GM23248 (cell line): ENCODE data around the gene NDE1. TPM values are rescaled to one million over a fixed set of nuclear protein-coding genes. Genes with fewer than 3 reads are reported as not detected.

Source experiments
- DNase-seq: peaks from one replicate; pipeline ENCODE4 v3.0.0-alpha.2; 2015
- H2AFZ ChIP-seq: fragments of 200-600 bp; sonication (generic); 2 replicates; pipeline ENCODE4 v1.6.1; 2016; ENCODE audit warnings: antibody characterized with exemption
- H3F3A ChIP-seq: fragments of 200-600 bp; sonication (generic); 2 replicates; pipeline ENCODE4 v1.6.1; 2016; ENCODE audit warnings: mild to moderate bottlenecking, antibody characterized with exemption, mixed run types; ENCODE audit not compliant: insufficient read depth
- H3K27ac ChIP-seq: fragments of 200-600 bp; sonication (generic); 2 replicates; pipeline ENCODE4 v1.5.1; 2016; ENCODE audit warnings: mild to moderate bottlenecking
- H3K27me3 ChIP-seq: fragments of 200-600 bp; sonication (generic); replicated peaks from 2 replicates; pipeline ENCODE4 v1.6.1; 2016; ENCODE audit warnings: mild to moderate bottlenecking; ENCODE audit not compliant: insufficient read depth
- H3K36me3 ChIP-seq: fragments of 200-600 bp; sonication (generic); 2 replicates; pipeline ENCODE4 v1.6.1; 2016; ENCODE audit warnings: low read depth, mild to moderate bottlenecking
- H3K4me1 ChIP-seq: fragments of 200-600 bp; sonication (generic); 2 replicates; pipeline ENCODE4 v1.6.1; 2016; ENCODE audit warnings: mild to moderate bottlenecking; ENCODE audit not compliant: insufficient read depth
- H3K4me2 ChIP-seq: fragments of 200-600 bp; sonication (generic); one replicate; pipeline ENCODE4 v1.6.1; 2016; ENCODE audit warnings: mild to moderate bottlenecking; ENCODE audit not compliant: unreplicated experiment
- H3K4me3 ChIP-seq: fragments of 200-600 bp; sonication (generic); 2 replicates; pipeline ENCODE4 v1.5.1; 2016; ENCODE audit warnings: mild to moderate bottlenecking
- H3K79me2 ChIP-seq: fragments of 200-600 bp; sonication (generic); 2 replicates; pipeline ENCODE4 v1.6.1; 2016; ENCODE audit warnings: mild to moderate bottlenecking; ENCODE audit not compliant: insufficient read depth
- H3K9ac ChIP-seq: fragments of 200-600 bp; sonication (generic); 2 replicates; pipeline ENCODE4 v1.6.1; 2016; ENCODE audit warnings: mild to moderate bottlenecking
- H3K9me2 ChIP-seq: fragments of 200-600 bp; sonication (generic); 2 replicates; pipeline ENCODE4 v1.6.1; 2016; ENCODE audit warnings: mixed run types, mild to moderate bottlenecking, moderate library complexity; ENCODE audit not compliant: insufficient read depth
- H3K9me3 ChIP-seq: fragments of 200-600 bp; sonication (generic); one replicate; pipeline ENCODE4 v1.6.1; 2017; ENCODE audit warnings: low read depth
- H4K20me1 ChIP-seq: fragments of 200-600 bp; sonication (generic); 2 replicates; pipeline ENCODE4 v1.6.0; 2016; ENCODE audit not compliant: insufficient read depth
- EZH2 ChIP-seq: fragments of 200-600 bp; sonication (generic); IDR thresholded peaks from 2 replicates; pipeline ENCODE4 v1.6.1; 2018; ENCODE audit warnings: antibody characterized with exemption, mild to moderate bottlenecking; ENCODE audit not compliant: insufficient read depth, poor library complexity, severe bottlenecking
- EZH2phosphoT487 ChIP-seq: fragments of 200-600 bp; sonication (generic); IDR thresholded peaks from 2 replicates; pipeline ENCODE4 v1.6.1; 2018; ENCODE audit warnings: antibody characterized with exemption, moderate library complexity, mild to moderate bottlenecking, low read depth; ENCODE audit not compliant: insufficient read depth
- WGBS, 2 experiments: methylation state at CpG; one replicate each; pipeline ENCODE4 v1.1.6; 2015 to 2017; ENCODE audit warnings: low lambda C conversion rate in 2 of 2, low coverage in 1 of 2; ENCODE audit errors: missing lambda C conversion rate in 2 of 2; 5-methylcytosine and 5-hydroxymethylcytosine counted together
- in situ Hi-C: fragments of 300-500 bp; cut with MboI; formaldehyde crosslinking; loops from 2 replicates; pipeline ENCODE4 v1.15.0; 2020
- polyA plus RNA-seq: library from polyadenylated mRNA; unstranded; fragments of >200 nt; fragmentation: Nextera tagmentation; extraction: Ambion mirVana; gene quantifications from 2 replicates; pipeline ENCODE4 v1.2.1, GENCODE V29; 2016
- total RNA-seq: library from RNA; depleted of rRNA; stranded (reverse); fragments of >200 nt; shearing (Covaris generic); gene quantifications from 2 replicates; pipeline ENCODE4 v1.2.3, GENCODE V29; 2014

The NDE1 gene
- total and polyA plus RNA-seq, 2 experiments from 2014 or later, result 31.2 to 37.8 TPM

GRCh38 chr16:15747937-15748336 is 97.9 kb downstream of the NDE1 start:
- WGBS, 2 experiments, result 90 to 91% methylated on average over 12 to 14 of the region's 14 CpGs
- no peaks in the 10 kb centered on the region for H3F3A ChIP-seq

GRCh38 chr16:15748654-15749053 is 98.6 kb downstream of the NDE1 start:
- 67 to 72% methylated on average over 2 of the region's 2 CpGs for WGBS, 2 experiments
- Histone ChIP-seq H3K4me3 (no peak overlapping the region), H3K27me3 (no peaks in the 10 kb centered on the region), H3F3A (no peaks in the 10 kb centered on the region), H3K9me2 (no peaks in the 10 kb centered on the region), H3K4me1 (no peaks in the 10 kb centered on the region), H3K79me2 (no peaks in the 10 kb centered on the region), H2AFZ (no peak overlapping the region), H4K20me1 (no peaks in the 10 kb centered on the region), H3K36me3 (no peaks in the 10 kb centered on the region), H3K4me2 (no peak overlapping the region), H3K9ac (no peak overlapping the region), H3K27ac (no peak overlapping the region), H3K9me3 (no peaks in the 10 kb centered on the region)
- no peak for DNase-seq
- no peak for TF ChIP-seq EZH2
- no peak for TF ChIP-seq EZH2phosphoT487
- in situ Hi-C loops, result no loop called here

More at GRCh38 chr16:15747937-15748336, 97.9 kb downstream of the NDE1 start:
- Histone ChIP-seq H3K36me3 (no peaks in the 10 kb centered on the region), H3K4me3 (no peak overlapping the region), H3K4me1 (no peaks in the 10 kb centered on the region), H3K27me3 (no peaks in the 10 kb centered on the region), H3K9ac (no peak overlapping the region), H3K4me2 (no peak overlapping the region), H2AFZ (no peak overlapping the region), H4K20me1 (no peaks in the 10 kb centered on the region), H3K9me2 (no peaks in the 10 kb centered on the region), H3K9me3 (no peaks in the 10 kb centered on the region), H3K27ac (no peak overlapping the region), H3K79me2 (no peaks in the 10 kb centered on the region)
- TF ChIP-seq EZH2 (no peak), EZH2phosphoT487 (no peak)
- in situ Hi-C loops, result no loop called here
- DNase-seq, result no peak

- Histone ChIP-seq H3K4me2 (no peak overlapping the region), H3K79me2 (no peaks in the 10 kb centered on the region), H4K20me1 (no peaks in the 10 kb centered on the region), H3K9me2 (no peaks in the 10 kb centered on the region), H2AFZ (no peak overlapping the region), H3K27ac (no peak overlapping the region), H3F3A (no peaks in the 10 kb centered on the region), H3K4me3 (no peak overlapping the region), H3K27me3 (no peaks in the 10 kb centered on the region), H3K36me3 (no peaks in the 10 kb centered on the region), H3K9me3 (no peaks in the 10 kb centered on the region), H3K4me1 (no peaks in the 10 kb centered on the region), H3K9ac (no peak overlapping the region)
- DNase-seq, result no peak
- 41 to 44% methylated on average over 2 of the region's 2 CpGs for WGBS, 2 experiments
- TF ChIP-seq EZH2phosphoT487, result no peak
- TF ChIP-seq EZH2, result no peak
- in situ Hi-C loops, result no loop called here
These were observed 99.3 kb downstream of the NDE1 start for GRCh38 chr16:15749371-15749770.

GRCh38 chr16:15749985-15750384 is 99.9 kb downstream of the NDE1 start:
- Histone ChIP-seq H3K27ac (no peak overlapping the region), H3K27me3 (no peaks in the 10 kb centered on the region), H2AFZ (no peak overlapping the region), H3K4me2 (no peak overlapping the region), H3K79me2 (no peaks in the 10 kb centered on the region), H3K4me3 (no peak overlapping the region), H3K9ac (no peak overlapping the region), H4K20me1 (no peaks in the 10 kb centered on the region), H3K36me3 (no peaks in the 10 kb centered on the region), H3F3A (no peaks in the 10 kb centered on the region), H3K4me1 (no peaks in the 10 kb centered on the region), H3K9me3 (no peaks in the 10 kb centered on the region), H3K9me2 (no peaks in the 10 kb centered on the region)
- no peak for TF ChIP-seq EZH2phosphoT487
- no peak for TF ChIP-seq EZH2
- DNase-seq, result no peak
- 74 to 79% methylated on average over 5 to 18 of the region's 18 CpGs for WGBS, 2 experiments
- in situ Hi-C loops, result no loop called here

GRCh38 chr16:15751940-15752339 is 101.9 kb downstream of the NDE1 start:
- TF ChIP-seq EZH2 (no peak), EZH2phosphoT487 (no peak)
- in situ Hi-C loops, result no loop called here

More at GRCh38 chr16:15751940-15752339, 101.9 kb downstream of the NDE1 start:
- no peak overlapping the region for H3K4me3 ChIP-seq
- H2AFZ ChIP-seq, result no peak overlapping the region
- no peak overlapping the region for H3K9ac ChIP-seq
- no peaks in the 10 kb centered on the region for H4K20me1 ChIP-seq
- no peaks in the 10 kb centered on the region for H3K4me1 ChIP-seq
- H3K9me3 ChIP-seq, result no peaks in the 10 kb centered on the region
- no peaks in the 10 kb centered on the region for H3K9me2 ChIP-seq
- no peaks in the 10 kb centered on the region for H3K36me3 ChIP-seq
- H3F3A ChIP-seq, result no peaks in the 10 kb centered on the region
- WGBS, 2 experiments, result 54 to 62% methylated on average over 7 of the region's 7 CpGs
- no peak for DNase-seq
- H3K27ac ChIP-seq, result no peak overlapping the region
- H3K4me2 ChIP-seq, result no peak overlapping the region
- no peaks in the 10 kb centered on the region for H3K27me3 ChIP-seq
- no peaks in the 10 kb centered on the region for H3K79me2 ChIP-seq
